MCF 10A (cell line): ENCODE measurements around the gene CRACR2B. TPM values are rescaled to one million over a fixed set of nuclear protein-coding genes. Genes with fewer than 3 reads are reported as not detected.

Experiments
- BruUV-seq: library from RNA; stranded (reverse); fragments of 400-500 nt; replicated peaks from 2 replicates; lab custom pipeline; 2021; lab: Mats Ljungman, UMichigan
- CTCF ChIA-PET: fragments of 300-600 bp; sonication (Branson Sonifier 250); formaldehyde crosslinking; extraction: SDS; loops from one replicate; lab custom pipeline; 2021; ENCODE audit warnings: antibody characterized with exemption, inconsistent platforms; lab: Yijun Ruan, JAX
- POLR2A ChIA-PET: fragments of 300-600, 350-650 bp; sonication (Branson Sonifier 250); formaldehyde crosslinking; extraction: SDS; loops from one replicate; lab custom pipeline; 2020; ENCODE audit warnings: antibody characterized with exemption, inconsistent platforms; lab: Yijun Ruan, JAX
- DNase-seq: peaks from one replicate; pipeline ENCODE4 v3.0.0-alpha.2; 2018; ENCODE audit not compliant: unreplicated experiment
- H3K27ac Mint-ChIP-seq: one replicate; pipeline ENCODE4 v1.8.0; 2022; ENCODE audit warnings: mild to moderate bottlenecking, low read depth, mixed read lengths; ENCODE audit not compliant: unreplicated experiment
- H3K27me3 Mint-ChIP-seq: one replicate; pipeline ENCODE4 v1.8.0; 2022; ENCODE audit warnings: mixed read lengths; ENCODE audit not compliant: insufficient read depth, unreplicated experiment
- H3K36me3 Mint-ChIP-seq: one replicate; pipeline ENCODE4 v1.8.0; 2022; ENCODE audit warnings: mild to moderate bottlenecking, moderate library complexity, mixed read lengths; ENCODE audit not compliant: insufficient read depth, unreplicated experiment
- H3K4me1 Mint-ChIP-seq: one replicate; pipeline ENCODE4 v1.8.0; 2022; ENCODE audit warnings: mixed read lengths; ENCODE audit not compliant: insufficient read depth, unreplicated experiment
- H3K4me3 Mint-ChIP-seq: one replicate; pipeline ENCODE4 v1.8.0; 2022; ENCODE audit warnings: mild to moderate bottlenecking, moderate library complexity, mixed read lengths; ENCODE audit not compliant: unreplicated experiment
- H3K9me3 Mint-ChIP-seq: one replicate; pipeline ENCODE4 v1.8.0; 2022; ENCODE audit warnings: mixed read lengths; ENCODE audit not compliant: unreplicated experiment
- CTCF ChIP-seq: fragments of 200-600 bp; IDR thresholded peaks from one replicate; pipeline ENCODE4 v1.8.0; 2022; ENCODE audit warnings: antibody characterized with exemption, mild to moderate bottlenecking; ENCODE audit not compliant: unreplicated experiment
- intact Hi-C: fragments of 100-400 bp; cut with micrococcal nuclease; formaldehyde crosslinking; loops from 2 replicates; pipeline ENCODE4 v1.14.1; 2022
- total RNA-seq: library from RNA; stranded (reverse); gene quantifications from 2 replicates; pipeline ENCODE4 v1.2.3, GENCODE V29; 2022

The CRACR2B gene
- total RNA-seq, 1 experiment from 2014 or later, result 1.2 TPM

DNA sequence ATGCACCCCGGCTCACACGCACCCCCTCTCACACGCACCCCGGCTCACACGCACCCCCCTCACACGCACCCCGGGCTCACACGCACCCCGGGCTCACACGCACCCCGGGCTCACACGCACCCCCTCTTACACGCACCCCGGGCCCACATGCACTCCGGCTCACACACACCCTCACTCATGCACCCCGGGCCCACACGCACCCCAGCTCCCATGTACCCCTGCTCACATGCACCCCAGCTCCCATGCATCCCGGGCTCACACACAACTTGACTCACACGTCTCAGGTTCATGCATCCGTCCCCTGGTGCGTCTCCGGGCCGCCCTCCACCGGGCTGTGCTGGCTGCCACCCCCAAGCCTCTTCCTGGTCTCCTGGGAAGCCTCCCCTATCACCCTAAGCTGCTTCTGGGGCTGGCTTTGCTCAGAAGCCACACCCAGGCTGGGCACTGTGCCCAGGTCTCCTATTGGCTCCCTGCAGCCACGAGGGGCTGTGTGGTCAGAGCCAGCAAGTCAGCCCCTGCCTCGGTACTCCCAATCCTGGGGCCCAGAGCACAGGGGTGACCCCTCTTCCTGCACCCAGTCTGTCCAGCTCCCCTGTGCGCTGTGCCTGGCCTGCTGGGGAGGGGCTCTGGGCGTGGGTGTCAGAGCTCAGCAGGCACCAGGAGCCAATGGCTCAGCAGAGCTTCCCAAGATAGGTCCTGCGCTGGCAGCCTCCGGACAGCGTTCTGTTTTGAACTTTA lies 31.8 kb downstream of the CRACR2B start:
- no peaks in the 10 kb centered on the region for H3K27me3 Mint-ChIP-seq
- H3K27ac Mint-ChIP-seq, result no peak overlapping the region
- intact Hi-C loops, result no loop called here
- H3K4me3 Mint-ChIP-seq, result no peak overlapping the region
- no peaks in the 10 kb centered on the region for H3K9me3 Mint-ChIP-seq
- TF ChIP-seq CTCF, result no peak
- no peaks in the 10 kb centered on the region for H3K4me1 Mint-ChIP-seq
- peaks cover 31% of the 10 kb centered on the region for H3K36me3 Mint-ChIP-seq
- BruUV-seq, result no TSS peak
- DNase-seq, result peak; percentile 64
- ChIA-PET POLR2A (interaction anchor here (1.4 kb wide), 1 partner anchor 13 kb away, joined by 4 read pairs; no protein-coding TSS in a partner anchor), CTCF (interaction anchor here (1.4 kb wide), 1 partner anchor 12 kb away, joined by 3 read pairs; no protein-coding TSS in a partner anchor)

DNA sequence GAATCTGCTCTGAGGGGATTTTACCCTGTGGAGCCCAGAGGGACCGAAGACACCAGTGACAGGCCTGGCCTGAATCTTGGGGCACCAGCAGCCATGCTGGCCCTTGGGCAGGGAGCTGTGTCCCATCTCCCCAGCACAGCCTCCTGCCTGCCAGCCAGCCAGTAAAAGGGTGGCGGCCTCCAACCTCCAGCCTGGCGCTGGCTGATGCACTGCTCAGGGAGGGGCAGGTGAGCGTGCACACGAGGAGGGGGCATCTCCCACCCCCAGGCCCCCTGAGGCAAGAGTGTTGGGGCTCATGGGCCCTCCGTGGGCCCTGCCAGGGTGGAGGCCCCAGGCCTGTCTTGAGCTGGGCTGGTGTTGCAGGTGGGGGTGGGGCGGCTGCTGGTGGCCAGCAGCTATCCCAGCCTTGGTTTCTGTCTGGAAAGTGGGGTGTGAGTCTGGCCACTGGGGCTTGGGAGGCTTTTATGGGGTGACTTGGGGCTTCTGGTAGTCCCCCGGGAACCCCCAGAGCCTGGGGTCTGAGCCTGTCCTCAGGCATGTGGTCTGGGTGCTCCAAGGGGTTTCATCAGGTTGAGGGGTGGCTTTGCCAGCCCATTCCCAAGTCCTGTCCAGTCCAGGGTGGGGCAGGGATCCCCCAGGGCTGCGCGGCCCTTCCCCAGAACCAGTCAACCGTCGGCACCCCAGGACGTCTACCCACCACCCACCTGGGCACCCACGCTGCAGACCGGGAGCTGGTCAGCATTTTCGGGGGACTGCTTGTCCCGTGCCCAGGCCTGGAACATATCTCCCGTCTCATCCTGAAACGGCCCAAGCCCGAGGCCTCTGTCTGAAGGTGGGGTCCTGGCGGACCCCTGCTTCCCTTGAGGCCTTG lies 32.8 kb downstream of the CRACR2B start:
- ChIA-PET CTCF (no interaction called here), POLR2A (interaction anchor here (1.2 to 1.4 kb wide), 2 partner anchors 14 kb away, joined by 3 to 4 read pairs; no protein-coding TSS in a partner anchor)
- no peaks in the 10 kb centered on the region for H3K4me1 Mint-ChIP-seq
- no peak overlapping the region for H3K4me3 Mint-ChIP-seq
- peaks cover 40% of the 10 kb centered on the region for H3K36me3 Mint-ChIP-seq
- DNase-seq, result no peak
- no peaks in the 10 kb centered on the region for H3K27me3 Mint-ChIP-seq
- BruUV-seq, result no TSS peak
- intact Hi-C loops, result no loop called here
- H3K27ac Mint-ChIP-seq, result no peak overlapping the region
- H3K9me3 Mint-ChIP-seq, result no peaks in the 10 kb centered on the region
- TF ChIP-seq CTCF, result no peak

GRCh38 chr11:861105-861479 lies 33.4 kb downstream of the CRACR2B start:
- Mint-ChIP-seq H3K27ac (no peak overlapping the region), H3K9me3 (no peaks in the 10 kb centered on the region), H3K4me1 (no peaks in the 10 kb centered on the region), H3K36me3 (peaks cover 46% of the 10 kb centered on the region), H3K4me3 (no peak overlapping the region), H3K27me3 (no peaks in the 10 kb centered on the region)
- no peak for DNase-seq
- BruUV-seq, result no TSS peak
- intact Hi-C loops, result no loop called here
- TF ChIP-seq CTCF, result no peak
- ChIA-PET CTCF (no interaction called here), POLR2A (interaction anchor here (1.2 to 1.4 kb wide), 2 partner anchors 15 to 34 kb away, joined by 3 to 4 read pairs; no protein-coding TSS in a partner anchor)
